IMR-90 (cell line): ENCODE data around the gene CDH22. TPM values are rescaled to one million over a fixed set of nuclear protein-coding genes. Genes with fewer than 3 reads are reported as not detected.

ENCODE experiments used
- ATAC-seq: fragments of 200-7000 bp; cut with Tn5 transposase; 2 replicates; pipeline ENCODE4 v1.9.1; 2020; ENCODE audit warnings: low read depth, mild to moderate bottlenecking, moderate library complexity
- BruUV-seq: library from RNA; stranded (reverse); fragments of 400-500 nt; replicated peaks from 2 replicates; lab custom pipeline; 2021; lab: Mats Ljungman, UMichigan
- CTCF ChIA-PET: fragments of 300-600 bp; formaldehyde crosslinking; extraction: SDS; loops from one replicate; lab custom pipeline; 2021; ENCODE audit warnings: antibody characterized with exemption; lab: Yijun Ruan, JAX
- POLR2A ChIA-PET: fragments of 300-600 bp; sonication (Branson Sonifier 250); formaldehyde crosslinking; loops from one replicate; lab custom pipeline; 2022; ENCODE audit warnings: antibody characterized with exemption; ENCODE audit not compliant: unreplicated experiment; lab: Charles Lee
- DNase-seq: peaks from one replicate; pipeline ENCODE4 v3.0.0; 2013
- H2AFZ ChIP-seq: replicated peaks from 2 replicates; pipeline ENCODE3; 2013; ENCODE audit warnings: low read length, mild to moderate bottlenecking; ENCODE audit not compliant: poor library complexity
- H2AK5ac ChIP-seq: 2 replicates; pipeline ENCODE4 v1.6.1; 2013; ENCODE audit warnings: low read depth, low read length, inconsistent platforms
- H2AK9ac ChIP-seq: replicated peaks from 2 replicates; pipeline ENCODE3; 2013; ENCODE audit warnings: mild to moderate bottlenecking, low read depth, low read length, moderate library complexity; ENCODE audit not compliant: poor library complexity
- H2BK120ac ChIP-seq: 2 replicates; pipeline ENCODE4 v1.6.1; 2013; ENCODE audit warnings: low read depth, low read length, inconsistent platforms
- H2BK15ac ChIP-seq: 3 replicates; pipeline ENCODE4 v1.6.1; 2013; ENCODE audit warnings: low read depth, low read length, inconsistent platforms
- H2BK20ac ChIP-seq: 2 replicates; pipeline ENCODE4 v1.6.1; 2013; ENCODE audit warnings: low read depth, mild to moderate bottlenecking, inconsistent platforms, low read length, moderate library complexity
- H2BK5ac ChIP-seq: 2 replicates; pipeline ENCODE4 v1.6.1; 2013; ENCODE audit warnings: mild to moderate bottlenecking, low read depth, low read length, inconsistent platforms; ENCODE audit not compliant: poor library complexity, severe bottlenecking
- H3K14ac ChIP-seq: replicated peaks from 2 replicates; pipeline ENCODE4 v1.6.1; 2013; ENCODE audit warnings: low read depth, low read length, inconsistent platforms
- H3K18ac ChIP-seq: 2 replicates; pipeline ENCODE4 v1.6.1; 2013; ENCODE audit warnings: low read depth, low read length, control low read depth
- H3K23ac ChIP-seq: 2 replicates; pipeline ENCODE4 v1.6.1; 2013; ENCODE audit warnings: low read depth, low read length, inconsistent platforms
- H3K27ac ChIP-seq: 2 replicates; pipeline ENCODE4 v1.5.1; 2013; ENCODE audit warnings: mild to moderate bottlenecking, control low read depth, low read length; ENCODE audit not compliant: insufficient read depth
- H3K27me3 ChIP-seq: 2 replicates; pipeline ENCODE4 v1.6.1; 2013; ENCODE audit warnings: low read length; ENCODE audit not compliant: control insufficient read depth, insufficient read depth
- H3K36me3 ChIP-seq: 2 replicates; pipeline ENCODE4 v1.6.1; 2013; ENCODE audit warnings: low read length, mixed read lengths; ENCODE audit not compliant: control insufficient read depth, insufficient read depth
- H3K4ac ChIP-seq: 2 replicates; pipeline ENCODE4 v1.6.1; 2013; ENCODE audit warnings: low read depth, low read length, inconsistent platforms
- H3K4me1 ChIP-seq: 2 replicates; pipeline ENCODE4 v1.6.1; 2013; ENCODE audit warnings: low read length, mixed read lengths; ENCODE audit not compliant: control insufficient read depth, insufficient read depth
- H3K4me2 ChIP-seq: 2 replicates; pipeline ENCODE4 v1.6.1; 2013; ENCODE audit warnings: low read depth, mild to moderate bottlenecking, control low read depth, low read length, moderate library complexity
- H3K4me3 ChIP-seq: 2 replicates; pipeline ENCODE4 v1.5.1; 2013; ENCODE audit warnings: low read depth, mild to moderate bottlenecking, control low read depth, low read length, moderate library complexity; ENCODE audit not compliant: insufficient read depth
- H3K56ac ChIP-seq: 2 replicates; pipeline ENCODE4 v1.6.1; 2013; ENCODE audit warnings: low read length, inconsistent platforms; ENCODE audit not compliant: insufficient read depth; ENCODE audit errors: extremely low read depth
- H3K79me1 ChIP-seq, 2 experiments: 2 replicates each; pipeline ENCODE4 v1.6.1; 2013; ENCODE audit warnings: low read length in 2 of 2, inconsistent platforms in 1 of 2, low read depth in 1 of 2
- H3K9ac ChIP-seq: 2 replicates; pipeline ENCODE4 v1.6.1; 2013; ENCODE audit warnings: low read depth, low read length, control low read depth
- H3K9me1 ChIP-seq: 2 replicates; pipeline ENCODE4 v1.6.1; 2013; ENCODE audit warnings: low read length, inconsistent platforms; ENCODE audit not compliant: insufficient read depth
- H3K9me3 ChIP-seq: 2 replicates; pipeline ENCODE4 v1.6.1; 2013; ENCODE audit warnings: low read length; ENCODE audit not compliant: control insufficient read depth, insufficient read depth
- H4K20me1 ChIP-seq: 2 replicates; pipeline ENCODE4 v1.6.1; 2013; ENCODE audit warnings: low read length, inconsistent platforms; ENCODE audit not compliant: insufficient read depth
- H4K5ac ChIP-seq: 2 replicates; pipeline ENCODE4 v1.6.1; 2013; ENCODE audit warnings: mild to moderate bottlenecking, low read depth, low read length, control low read depth
- H4K8ac ChIP-seq, 2 experiments: 2 replicates each; pipeline ENCODE4 v1.6.1; 2013; ENCODE audit warnings: low read depth in 2 of 2, low read length in 2 of 2, control low read depth in 1 of 2, inconsistent platforms in 1 of 2
- H4K91ac ChIP-seq: 2 replicates; pipeline ENCODE4 v1.6.1; 2013; ENCODE audit warnings: low read depth, low read length, inconsistent platforms; ENCODE audit not compliant: insufficient read depth
- BHLHE40 ChIP-seq: fragments of 150-350 bp; IDR thresholded peaks from 2 replicates; pipeline ENCODE4 v1.6.1; 2016; ENCODE audit warnings: mild to moderate bottlenecking, low read depth, low read length
- CEBPB ChIP-seq: IDR thresholded peaks from 2 replicates; pipeline ENCODE4 v1.6.1; 2012; ENCODE audit warnings: low read depth, low read length, improper control_type of control experiment
- CHD1 ChIP-seq: IDR thresholded peaks from 2 replicates; pipeline ENCODE4 v1.6.1; 2012; ENCODE audit warnings: low read depth, low read length, improper control_type of control experiment
- ELK1 ChIP-seq: fragments of 150-350 bp; IDR thresholded peaks from 2 replicates; pipeline ENCODE4 v1.6.1; 2016; ENCODE audit warnings: low read depth, mild to moderate bottlenecking, low read length, moderate library complexity, borderline replicate concordance
- FOS ChIP-seq: fragments of 150-350 bp; IDR thresholded peaks from 2 replicates; pipeline ENCODE4 v1.6.1; 2016; ENCODE audit warnings: low read depth, low read length
- MAFK ChIP-seq: IDR thresholded peaks from 2 replicates; pipeline ENCODE4 v1.6.1; 2012; ENCODE audit warnings: low read depth, low read length, improper control_type of control experiment
- MAZ ChIP-seq: IDR thresholded peaks from 2 replicates; pipeline ENCODE4 v1.6.1; 2012; ENCODE audit warnings: low read depth, mild to moderate bottlenecking, low read length, improper control_type of control experiment, moderate library complexity, borderline replicate concordance
- MXI1 ChIP-seq: IDR thresholded peaks from 2 replicates; pipeline ENCODE4 v1.6.1; 2012; ENCODE audit warnings: low read depth, mild to moderate bottlenecking, low read length, moderate library complexity, borderline replicate concordance
- NFE2L2 ChIP-seq: fragments of 150-350 bp; IDR thresholded peaks from 2 replicates; pipeline ENCODE4 v1.6.1; 2016; ENCODE audit warnings: low read depth, mild to moderate bottlenecking, low read length
- POLR2A ChIP-seq: IDR thresholded peaks from 2 replicates; pipeline ENCODE4 v1.6.1; 2012; ENCODE audit warnings: mild to moderate bottlenecking, low read depth, low read length
- RAD21 ChIP-seq: IDR thresholded peaks from 2 replicates; pipeline ENCODE4 v1.6.1; 2012; ENCODE audit warnings: low read length, improper control_type of control experiment
- RCOR1 ChIP-seq: IDR thresholded peaks from 2 replicates; pipeline ENCODE4 v1.6.1; 2012; ENCODE audit warnings: mild to moderate bottlenecking, low read length, improper control_type of control experiment; ENCODE audit not compliant: insufficient replicate concordance
- RFX5 ChIP-seq: IDR thresholded peaks from 2 replicates; pipeline ENCODE4 v1.8.0; 2012; ENCODE audit warnings: low read depth, mild to moderate bottlenecking, low read length, moderate library complexity
- SMC3 ChIP-seq: fragments of 150-350 bp; IDR thresholded peaks from 2 replicates; pipeline ENCODE4 v1.6.1; 2016; ENCODE audit warnings: low read depth, mild to moderate bottlenecking, antibody characterized with exemption, low read length, moderate library complexity
- USF2 ChIP-seq: fragments of 150-350 bp; IDR thresholded peaks from 2 replicates; pipeline ENCODE4 v1.6.1; 2017; ENCODE audit warnings: mild to moderate bottlenecking, antibody characterized with exemption, low read length, low read depth
- WGBS, 2 experiments: methylation state at CpG; one replicate each; pipeline versions ENCODE4 v1.1.5 to v1.1.7; 2013; ENCODE audit warnings: missing lambda C conversion rate in 2 of 2; ENCODE audit not compliant: insufficient read length in 1 of 2; ENCODE audit errors: extremely low coverage in 2 of 2; 5-methylcytosine and 5-hydroxymethylcytosine counted together
- dilution Hi-C: fragments of 300-500 bp; cut with HindIII; formaldehyde crosslinking; loops from one replicate; pipeline ENCODE4 v1.14.3; 2018; ENCODE audit warnings: low sequenced_read_pairs; ENCODE audit not compliant: unreplicated experiment
- in situ Hi-C: fragments of 300-500 bp; cut with MboI; formaldehyde crosslinking; loops from 3 replicates; pipeline ENCODE4 v1.14.3; 2019; ENCODE audit warnings: low sequenced_read_pairs, inconsistent platforms, mixed read lengths
- intact Hi-C: fragments of 100-400 bp; cut with micrococcal nuclease; formaldehyde crosslinking; loops from 2 replicates; pipeline ENCODE4 v1.10.0; 2022
- polyA plus RNA-seq, 3 experiments: library from polyadenylated mRNA; depleted of rRNA; stranded (reverse); fragments of >200 nt; gene quantifications; 2 replicates each; pipeline ENCODE4 v1.2.3, GENCODE V29; 2012; ENCODE audit warnings: low replicate concordance in 1 of 3
- total RNA-seq: library from RNA; depleted of rRNA; stranded (reverse); fragments of >200 nt; gene quantifications from 2 replicates; pipeline ENCODE4 v1.2.3, GENCODE V29; 2012

The CDH22 gene
- total and polyA plus RNA-seq, 2 of the 4 experiments (the other 2 are of a cell fraction), result not detected

- no peak for TF ChIP-seq BHLHE40
These were observed 109.1 kb downstream of the CDH22 start (continued) for GRCh38 chr20:46199198-46199597.

GRCh38 chr20:46196990-46197389, 111.3 kb downstream of the CDH22 start:
- intact Hi-C loops (no loop called here), in situ Hi-C loops (no loop called here), dilution Hi-C loops (no loop called here)
- no TSS peak for BruUV-seq
- no peak overlapping the region for H2AK5ac ChIP-seq
- H3K36me3 ChIP-seq, result no peaks in the 10 kb centered on the region
- ChIA-PET POLR2A (no interaction called here), CTCF (no interaction called here)
- no peak for DNase-seq
- ATAC-seq, result no peak
- H3K27me3 ChIP-seq, result peaks cover 17% of the 10 kb centered on the region
- H4K5ac ChIP-seq, result no peak overlapping the region
- no peaks in the 10 kb centered on the region; the same call in 1 of the 2 replicates for H4K20me1 ChIP-seq
- H3K9me1 ChIP-seq, result no peaks in the 10 kb centered on the region
- no peak overlapping the region for H3K56ac ChIP-seq
- no CpG with 5 or more reads among the region's 3 CpGs for WGBS, 2 experiments
- H3K4me1 ChIP-seq, result no peaks in the 10 kb centered on the region
- no peak overlapping the region for H3K18ac ChIP-seq
- H2BK120ac ChIP-seq, result no peak overlapping the region
- no peak overlapping the region for H3K9ac ChIP-seq
- H3K4ac ChIP-seq, result no peak overlapping the region
- no peaks in the 10 kb centered on the region for H3K9me3 ChIP-seq
- H2AFZ ChIP-seq, result no peak overlapping the region
- H2BK5ac ChIP-seq, result no peak overlapping the region
- H3K4me2 ChIP-seq, result no peak overlapping the region
- no peak overlapping the region for H3K23ac ChIP-seq
- H2BK15ac ChIP-seq, result no peak overlapping the region
- H3K79me1 ChIP-seq, result no peaks in the 10 kb centered on the region
- H3K27ac ChIP-seq, result no peak overlapping the region
- no peak overlapping the region for H2BK20ac ChIP-seq
- no peak overlapping the region for H2AK9ac ChIP-seq
- H4K91ac ChIP-seq, result no peak overlapping the region
- H4K8ac ChIP-seq, result no peak overlapping the region
- H3K4me3 ChIP-seq, result no peak overlapping the region
- no peak overlapping the region for H3K14ac ChIP-seq
- no peak for TF ChIP-seq BHLHE40
- no peak for TF ChIP-seq SMC3
- no peak for TF ChIP-seq RCOR1
- no peak for TF ChIP-seq POLR2A
- no peak for TF ChIP-seq NFE2L2
- TF ChIP-seq MXI1, result no peak
- no peak for TF ChIP-seq FOS
- no peak for TF ChIP-seq ELK1
- no peak for TF ChIP-seq RAD21
- TF ChIP-seq CEBPB, result no peak
- TF ChIP-seq MAZ, result no peak
- TF ChIP-seq USF2, result no peak
- no peak for TF ChIP-seq RFX5
- TF ChIP-seq MAFK, result no peak
- TF ChIP-seq CHD1, result no peak
